Stimulated activated CD4-positive, alpha-beta T cell treated with anti-CD3 and anti-CD28 coated beads, Interleukin-15, amount 100 ng/mL, for 48 hours (primary cell): ENCODE measurements around the gene LYPD1.

Experiments
- DNase-seq, 2 donors: peaks; one replicate each; pipeline ENCODE4 v3.0.0-alpha.2; 2020; ENCODE audit warnings: low read depth in 2 of 2

The LYPD1 gene

DNA sequence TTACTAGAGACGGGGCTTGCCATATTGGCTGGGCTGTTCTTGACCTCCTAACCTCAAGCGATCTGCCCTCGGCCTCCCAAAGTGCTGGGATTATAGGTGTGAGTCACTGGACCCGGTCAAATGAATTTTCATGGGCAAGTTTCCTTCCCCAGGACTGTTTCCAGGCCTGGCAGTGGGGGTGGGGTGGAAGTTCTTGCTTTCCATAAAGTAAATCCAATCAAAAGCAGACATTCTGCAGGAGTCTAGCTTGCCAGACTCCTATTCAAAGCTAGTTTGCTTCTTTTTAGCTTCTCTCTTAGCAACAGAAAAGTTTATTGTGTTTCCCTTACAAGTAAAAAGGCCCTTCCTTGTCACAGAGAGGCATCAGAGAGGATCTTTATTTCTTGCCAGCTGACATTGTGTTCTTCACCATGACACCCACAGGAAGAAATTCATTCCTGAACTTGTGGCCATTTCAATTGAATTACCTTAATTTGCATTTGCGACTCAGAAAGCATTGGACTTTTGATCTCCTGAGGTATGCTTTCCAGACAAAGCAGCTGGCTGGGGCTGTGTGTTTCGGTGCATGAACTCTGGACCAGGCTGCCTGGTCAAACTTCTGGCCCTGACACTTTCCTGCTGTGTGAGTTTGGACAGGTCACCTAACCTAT lies 37.9 kb downstream of the LYPD1 start:
- DNase-seq = no peak

- no peak for DNase-seq
Measured at GRCh38 chr2:132627536-132627935, 42.5 kb downstream of the LYPD1 start.

GRCh38 chr2:132623096-132623839 lies 46.7 kb downstream of the LYPD1 start:
- DNase-seq = no peak

DNA sequence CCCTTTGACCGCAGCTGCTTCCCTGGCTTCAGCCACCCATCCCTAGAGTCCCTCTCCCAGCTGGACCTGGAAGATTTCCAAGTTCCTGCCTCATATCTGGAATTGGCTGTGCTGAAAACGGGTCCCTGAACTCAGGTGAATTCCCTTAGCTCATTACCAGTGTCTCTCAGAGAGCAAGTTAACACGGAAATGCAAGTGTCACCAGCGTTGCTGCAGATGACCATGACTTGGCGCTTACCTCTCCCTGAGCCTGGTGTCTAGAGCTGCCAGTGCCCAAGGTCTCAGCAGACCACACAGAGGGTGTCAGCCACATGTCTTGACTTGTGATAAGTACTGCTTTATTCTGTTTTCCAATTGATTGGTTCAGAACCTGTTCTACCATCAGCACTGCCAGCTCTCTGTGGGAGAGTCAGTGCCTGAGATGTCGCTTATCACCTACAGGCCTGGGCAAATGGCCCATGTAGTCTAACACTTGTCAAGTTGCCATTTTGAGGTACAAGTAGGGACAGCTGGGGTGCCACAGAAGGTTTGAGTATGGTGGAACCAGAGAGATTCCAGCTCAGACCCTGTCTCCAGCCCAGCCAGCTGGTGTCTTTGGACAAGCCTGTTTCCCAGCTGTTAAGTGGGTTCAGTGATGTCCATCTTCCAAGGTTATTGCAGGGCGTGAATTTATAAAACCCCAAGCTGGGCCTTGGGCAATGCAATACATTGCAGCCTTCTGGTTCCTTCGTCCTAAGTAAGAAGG lies 48.7 kb downstream of the LYPD1 start:
- no peak for DNase-seq

DNA sequence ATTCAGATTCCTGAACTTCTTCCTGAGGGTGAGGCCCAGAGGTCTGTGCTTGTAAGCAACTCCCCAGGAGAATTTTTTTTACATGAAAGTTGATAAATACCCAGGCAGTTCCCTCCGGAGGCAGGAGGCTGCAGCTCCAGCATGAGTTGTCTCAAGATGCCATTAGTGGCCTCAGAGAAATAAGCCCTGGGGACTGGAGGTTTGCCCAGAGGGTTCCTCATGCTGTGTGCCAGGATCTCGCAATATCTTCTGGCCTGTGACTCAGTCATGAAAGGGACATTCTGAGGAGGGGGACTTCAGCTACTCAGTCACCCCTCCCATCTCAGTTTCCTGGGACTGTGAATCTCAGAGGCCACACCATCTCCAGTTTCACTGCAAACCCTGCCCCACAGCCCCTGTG lies 49.9 kb downstream of the LYPD1 start:
- no peak for DNase-seq

- no peak for DNase-seq
Measured at GRCh38 chr2:132618734-132619133, 51.3 kb downstream of the LYPD1 start.

DNA sequence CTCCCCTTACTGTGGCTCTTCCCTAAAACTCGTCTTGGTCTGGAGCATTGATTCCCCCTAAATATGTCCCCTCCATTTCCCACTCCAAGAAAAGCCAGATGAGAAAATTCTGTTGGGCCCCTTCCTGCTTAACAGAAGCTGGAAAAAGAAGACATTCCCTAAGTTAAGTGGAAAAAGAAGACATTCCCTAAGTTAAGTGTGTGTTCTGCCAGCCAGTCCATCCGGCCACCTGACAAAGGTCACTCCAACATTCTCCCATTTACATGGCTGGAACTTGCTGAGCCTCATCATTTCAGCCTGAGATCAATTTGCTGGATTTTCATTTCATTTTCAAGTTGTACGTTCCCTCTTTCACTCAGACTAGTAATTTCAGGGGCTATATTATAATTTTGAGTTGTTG lies 52.0 kb downstream of the LYPD1 start:
- no peak for DNase-seq

DNA sequence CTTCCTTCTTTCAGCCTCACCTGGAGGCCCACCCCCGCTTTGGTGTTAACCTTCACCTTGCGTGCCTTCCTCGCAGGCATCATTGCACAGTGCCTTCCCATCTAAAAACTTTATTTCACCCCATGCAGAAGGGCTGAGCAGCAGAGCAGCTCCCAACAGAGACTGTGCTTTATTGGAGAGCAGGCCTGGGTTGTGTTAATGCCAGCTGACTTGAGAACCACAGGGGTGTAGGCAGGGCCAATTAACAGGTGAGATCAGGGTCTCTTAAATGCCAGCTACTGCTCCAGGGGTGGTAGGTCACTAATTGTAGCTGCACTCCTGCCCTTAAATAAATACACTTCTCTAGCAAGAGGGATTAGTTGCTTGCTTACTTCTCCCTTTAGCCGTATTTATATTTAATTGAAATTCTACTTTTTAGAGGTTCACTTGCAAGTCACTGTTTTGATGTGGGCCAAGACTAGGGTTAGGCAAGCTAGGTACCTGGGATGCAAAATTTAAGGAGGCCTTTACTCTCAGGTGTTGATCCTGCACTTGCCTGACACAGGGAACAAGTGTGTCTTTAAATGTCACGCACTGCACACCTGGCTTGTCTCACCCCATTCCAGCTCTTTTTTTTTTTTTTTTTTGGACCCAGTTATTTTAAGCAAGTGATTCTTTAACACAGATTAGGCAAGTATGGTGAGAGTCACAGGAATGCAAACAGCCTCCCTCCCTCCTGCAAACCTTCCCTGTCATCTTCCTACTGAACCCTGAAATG lies 54.5 kb downstream of the LYPD1 start:
- DNase-seq = no peak

GRCh38 chr2:132611719-132612118 lies 58.3 kb downstream of the LYPD1 start:
- DNase-seq = no peak

- no peak for DNase-seq
Measured at GRCh38 chr2:132609101-132609890, 60.7 kb downstream of the LYPD1 start.

DNA sequence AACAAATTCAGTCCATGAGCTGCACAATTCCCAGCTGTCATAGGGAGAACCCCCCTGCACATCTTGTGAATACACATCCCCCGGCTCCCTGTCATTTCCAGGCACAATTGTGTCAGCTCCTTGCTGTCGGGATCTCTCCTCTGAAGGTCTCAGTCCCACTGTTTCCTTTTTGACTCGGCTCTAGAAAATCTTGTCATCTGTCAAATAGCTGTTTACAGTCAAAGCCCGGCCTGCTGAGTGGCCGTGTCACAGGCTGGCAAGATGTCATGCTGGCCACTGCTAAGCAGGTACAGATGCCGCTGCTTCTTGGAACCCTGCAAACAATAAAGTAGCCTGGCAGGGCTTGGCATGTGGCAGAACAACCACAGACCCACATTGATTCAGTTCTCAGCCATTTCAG lies 61.7 kb downstream of the LYPD1 start:
- DNase-seq = no peak

DNA sequence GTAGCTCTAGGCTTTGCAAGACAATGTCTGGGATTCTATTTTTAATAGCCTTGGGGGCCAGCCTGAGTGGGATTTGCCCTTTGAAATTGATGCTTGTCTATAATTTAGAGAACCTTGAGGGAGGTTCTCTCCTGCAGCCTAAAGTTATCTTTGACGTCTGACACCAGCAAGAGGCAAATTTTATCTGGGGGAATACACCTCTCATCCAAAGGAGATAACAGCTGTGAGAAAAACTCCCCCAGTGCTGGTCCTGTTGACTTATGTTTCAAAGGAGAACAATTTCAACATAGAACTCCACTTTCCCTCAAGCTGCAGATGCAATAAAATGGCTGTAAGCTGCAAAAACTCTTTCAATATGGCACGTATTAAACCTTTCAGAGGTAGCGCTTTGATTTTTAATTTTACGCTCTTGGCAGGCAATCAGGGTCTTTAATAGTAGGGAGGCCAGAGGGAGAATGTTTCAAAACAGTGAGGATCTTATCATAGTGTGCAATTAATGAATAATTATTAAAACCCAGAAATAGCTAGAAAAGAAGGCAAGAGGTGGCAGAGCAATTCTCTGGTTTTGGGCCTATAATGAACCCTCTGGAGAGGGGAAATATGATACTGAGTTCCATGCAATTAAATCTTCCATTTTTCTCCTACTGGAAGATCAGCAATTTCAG lies 62.4 kb downstream of the LYPD1 start:
- DNase-seq = no peak

DNA sequence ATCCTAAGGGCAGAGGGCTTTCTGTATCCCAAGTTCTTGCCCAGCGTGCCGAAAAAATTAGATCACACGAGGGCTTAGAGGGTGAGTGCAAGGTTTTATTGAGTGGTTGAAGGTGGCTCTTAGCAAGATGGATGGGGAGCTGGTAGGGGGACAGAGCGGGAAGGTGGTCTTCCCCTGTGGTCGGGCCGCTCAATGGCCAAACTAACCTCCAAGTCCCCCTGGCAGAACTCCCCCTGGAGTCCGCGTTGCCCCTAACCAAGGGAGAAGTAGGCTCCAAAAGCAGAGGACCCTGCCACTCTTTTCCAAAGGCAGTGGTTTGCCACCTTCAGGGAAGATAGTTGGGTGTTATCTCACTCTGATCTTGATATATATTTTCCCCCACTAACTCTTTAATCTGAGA lies 63.4 kb downstream of the LYPD1 start:
- no peak for DNase-seq

- no peak for DNase-seq
Measured at GRCh38 chr2:132605236-132606180, 64.5 kb downstream of the LYPD1 start.

- no peak for DNase-seq
Measured at GRCh38 chr2:132604561-132604960, 65.4 kb downstream of the LYPD1 start.

DNA sequence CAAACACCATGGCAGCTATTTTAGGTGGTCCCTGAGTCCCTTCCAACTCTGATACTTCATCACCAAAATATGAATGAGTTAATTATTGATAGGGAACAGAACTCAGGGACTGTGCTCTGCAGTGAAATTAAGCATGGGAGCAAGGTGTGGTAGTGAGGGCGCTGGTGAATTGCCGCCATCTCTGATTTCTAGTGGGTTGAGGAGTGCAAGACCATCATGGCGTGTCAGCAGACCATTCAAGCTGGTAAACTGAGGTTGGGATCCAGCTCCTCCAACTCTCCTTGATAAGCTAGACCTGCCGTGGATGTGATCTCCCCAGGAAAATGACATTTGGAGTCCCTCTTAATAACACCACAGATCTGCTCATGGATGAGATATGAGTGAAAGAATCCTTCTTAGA lies 70.4 kb downstream of the LYPD1 start:
- DNase-seq = no peak

DNA sequence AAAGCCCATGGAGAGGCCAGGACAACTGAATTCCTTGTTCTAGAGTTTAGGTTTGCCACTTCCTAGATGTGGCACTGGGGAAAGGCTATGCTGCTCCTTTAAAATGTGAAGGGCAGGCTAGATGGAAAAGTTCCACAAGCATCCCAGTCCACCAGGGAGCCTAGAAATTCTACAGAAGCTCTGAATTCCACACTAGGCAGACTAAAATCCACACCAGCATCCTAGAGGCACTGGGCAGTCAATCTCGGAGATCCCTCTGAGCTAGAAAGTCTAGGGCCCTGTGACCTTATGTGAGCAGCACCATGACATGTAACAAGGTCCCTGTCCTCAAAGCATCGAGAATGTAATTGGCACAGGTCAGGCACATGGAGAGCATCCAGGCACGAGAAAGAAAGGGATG lies 71.5 kb downstream of the LYPD1 start:
- no peak for DNase-seq

DNA sequence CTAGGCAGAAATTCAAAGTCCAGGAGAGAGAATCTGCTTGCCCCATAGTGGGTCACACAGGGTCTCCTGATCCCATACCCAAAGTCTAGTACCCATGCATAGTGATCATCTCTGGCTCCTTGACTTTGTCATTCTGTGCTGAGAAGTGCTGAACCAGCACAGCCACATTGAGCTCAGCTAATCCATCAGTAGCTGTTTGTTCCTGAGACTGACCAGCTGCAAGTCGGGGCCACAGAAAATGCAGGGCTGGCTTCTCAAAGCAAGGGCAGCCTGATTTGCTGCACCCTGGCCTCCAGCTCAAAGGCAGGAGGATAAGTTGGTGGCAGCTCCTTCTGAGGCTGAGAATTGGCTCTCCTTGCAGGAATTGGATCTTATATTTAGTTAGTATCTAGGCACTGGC lies 72.2 kb downstream of the LYPD1 start:
- no peak for DNase-seq

- DNase-seq = no peak
Measured at GRCh38 chr2:132597166-132597565, 72.8 kb downstream of the LYPD1 start.

- DNase-seq = no peak
Measured at GRCh38 chr2:132595693-132596092, 74.3 kb downstream of the LYPD1 start.
